ENCODE measurements around the gene SHBG.

The SHBG gene

DNA sequence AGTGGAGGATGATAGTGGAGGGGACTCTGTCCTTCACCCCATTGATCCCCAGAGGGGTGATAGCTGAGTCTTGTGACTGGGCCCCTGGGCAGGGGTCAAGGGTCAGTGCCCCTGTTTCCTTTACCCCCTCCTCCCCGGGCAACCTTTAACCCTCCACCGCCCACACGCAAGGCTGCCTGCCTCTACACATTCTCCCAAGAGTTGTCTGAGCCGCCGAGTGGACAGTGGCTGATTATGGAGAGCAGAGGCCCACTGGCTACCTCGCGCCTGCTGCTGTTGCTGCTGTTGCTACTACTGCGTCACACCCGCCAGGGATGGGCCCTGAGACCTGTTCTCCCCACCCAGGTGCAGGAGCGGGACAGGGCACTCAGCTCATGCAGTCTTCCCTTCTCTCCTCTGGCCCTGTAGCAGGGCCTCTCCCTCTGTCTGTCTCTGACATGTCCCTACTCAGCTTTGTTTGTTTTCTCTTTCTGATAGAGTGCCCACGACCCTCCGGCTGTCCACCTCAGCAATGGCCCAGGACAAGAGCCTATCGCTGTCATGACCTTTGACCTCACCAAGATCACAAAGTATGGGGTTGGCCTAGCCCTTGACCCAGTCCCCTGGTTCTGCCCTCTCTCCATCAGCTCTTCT is at the start of gene SHBG:
TSS of gene SHBG (plus strand) at position 197 of the 633 bp plus-strand sequence. CDS start at position 235, 38 bp downstream.
- H3K9me3 Mint-ChIP-seq, result no peaks in the 10 kb centered on the region
- H3K4me1 Mint-ChIP-seq (ENCODE audit: low read depth), result peaks cover 9% of the 10 kb centered on the region
- H3K27me3 Mint-ChIP-seq (ENCODE audit: low read depth), result no peaks in the 10 kb centered on the region
- no peak within 1 kb of the TSS for H3K27ac Mint-ChIP-seq
- no peak within 1 kb of the TSS for H3K4me3 Mint-ChIP-seq
- H3K36me3 Mint-ChIP-seq (ENCODE audit: low read depth), result peaks cover 2% of the 10 kb centered on the region

DNA sequence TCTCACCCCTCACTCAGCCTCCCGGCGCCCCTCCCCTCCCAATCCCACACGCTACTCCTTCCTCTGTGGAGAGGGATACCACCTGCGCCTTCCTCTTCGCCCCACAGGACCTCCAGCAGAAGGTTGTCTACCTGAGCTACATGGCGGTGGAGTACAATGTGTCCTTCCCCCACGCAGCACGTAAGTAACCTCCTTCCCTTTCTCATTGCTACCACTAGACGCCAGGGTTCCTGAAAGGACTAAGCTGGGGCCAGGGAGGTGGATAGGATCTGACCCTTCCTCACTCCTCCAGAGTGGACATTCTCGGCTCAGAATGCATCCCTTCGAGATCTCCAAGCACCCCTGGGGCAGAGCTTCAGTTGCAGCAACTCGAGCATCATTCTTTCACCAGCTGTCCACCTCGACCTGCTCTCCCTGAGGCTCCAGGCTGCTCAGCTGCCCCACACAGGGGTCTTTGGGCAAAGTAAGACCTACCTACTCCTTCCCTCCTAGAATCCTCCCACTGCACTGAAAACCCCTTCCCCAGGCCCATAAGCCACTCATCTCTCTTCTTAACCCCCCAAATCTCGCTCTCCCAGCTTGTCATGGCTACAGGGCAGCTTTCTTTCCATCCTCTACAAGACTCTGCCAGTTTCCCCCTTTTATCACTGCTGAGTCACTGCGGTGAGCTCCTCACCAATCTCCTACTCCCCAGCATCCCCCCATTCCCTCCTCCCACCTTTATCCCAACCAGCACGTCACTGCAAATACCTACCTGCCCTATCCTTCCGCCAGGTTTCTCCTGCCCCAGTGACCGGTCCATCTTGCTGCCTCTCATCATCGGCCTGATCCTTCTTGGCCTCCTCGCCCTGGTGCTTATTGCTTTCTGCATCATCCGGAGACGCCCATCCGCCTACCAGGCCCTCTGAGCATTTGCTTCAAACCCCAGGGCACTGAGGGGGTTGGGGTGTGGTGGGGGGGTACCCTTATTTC is 49.0 kb upstream of the SHBG start:
- peak overlapping the region; percentile 56 for H3K4me3 Mint-ChIP-seq
- H3K36me3 Mint-ChIP-seq (ENCODE audit: low read depth), result peaks cover 48% of the 10 kb centered on the region
- no peaks in the 10 kb centered on the region for H3K27me3 Mint-ChIP-seq (ENCODE audit: low read depth)
- H3K27ac Mint-ChIP-seq, result peak overlapping the region; percentile 87
- peaks cover 56% of the 10 kb centered on the region for H3K4me1 Mint-ChIP-seq (ENCODE audit: low read depth)
- no peaks in the 10 kb centered on the region for H3K9me3 Mint-ChIP-seq

DNA sequence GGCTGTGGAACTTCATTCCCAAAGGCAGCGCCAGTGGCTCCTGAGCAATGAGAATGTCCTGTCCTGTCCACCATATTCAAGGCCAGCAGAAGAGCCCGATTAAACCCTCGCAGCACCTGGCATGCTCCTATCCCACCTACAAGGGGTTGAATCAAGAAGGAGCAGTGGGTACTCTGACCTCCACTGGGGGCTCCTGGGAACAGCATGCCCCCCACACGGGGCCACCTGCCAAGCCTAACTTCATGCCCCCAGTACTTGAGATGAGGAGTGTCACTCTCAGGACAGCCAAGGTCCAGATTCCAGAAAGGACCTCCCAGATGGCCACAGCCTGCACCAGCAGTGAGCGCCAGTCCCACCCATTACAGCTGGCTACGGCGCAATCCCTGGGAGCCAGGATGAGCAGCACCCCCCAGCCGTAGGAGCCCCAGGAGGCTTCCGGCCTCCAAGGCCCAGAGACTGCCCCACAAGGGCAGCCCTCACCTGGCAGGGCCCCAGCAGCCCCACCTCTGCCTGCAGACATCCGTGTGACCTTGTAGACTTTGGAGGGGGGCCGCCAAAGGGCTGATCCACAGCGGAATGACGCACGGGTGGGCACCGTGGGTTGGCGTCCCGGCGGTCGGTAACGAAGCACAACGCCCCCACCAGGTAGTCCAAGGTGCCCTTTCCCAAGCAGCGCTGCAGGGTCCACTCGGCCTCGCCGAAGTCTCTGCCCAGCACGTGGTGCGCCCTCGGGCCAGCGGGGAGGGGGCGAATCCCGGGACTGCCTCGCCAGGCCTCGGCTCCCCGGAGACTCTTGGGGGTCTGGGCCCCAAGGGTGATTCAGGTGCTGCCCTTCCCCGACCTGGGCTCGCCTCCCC is 47.3 kb upstream of the SHBG start:
- H3K36me3 Mint-ChIP-seq (ENCODE audit: low read depth), result peaks cover 38% of the 10 kb centered on the region
- peak overlapping the region; percentile 62 for H3K27ac Mint-ChIP-seq
- no peaks in the 10 kb centered on the region for H3K27me3 Mint-ChIP-seq (ENCODE audit: low read depth)
- H3K4me3 Mint-ChIP-seq, result peak overlapping the region; percentile 96
- no peaks in the 10 kb centered on the region for H3K9me3 Mint-ChIP-seq
- peaks cover 47% of the 10 kb centered on the region for H3K4me1 Mint-ChIP-seq (ENCODE audit: low read depth)

GRCh38 chr17:7583253-7584109 is 46.5 kb upstream of the SHBG start, which contains the start of gene MPDU1:
Gene MPDU1, plus strand, starts transcription at chr17:7583852. Its CDS starts 11 bp downstream, at chr17:7583863.
- Mint-ChIP-seq H3K27me3 (ENCODE audit: low read depth) (no peaks in the 10 kb centered on the region), H3K36me3 (ENCODE audit: low read depth) (peaks cover 36% of the 10 kb centered on the region), H3K4me3 (peak within 1 kb of the TSS; percentile 96), H3K4me1 (ENCODE audit: low read depth) (peaks cover 41% of the 10 kb centered on the region), H3K27ac (peak within 1 kb of the TSS; percentile 99), H3K9me3 (no peaks in the 10 kb centered on the region)

DNA sequence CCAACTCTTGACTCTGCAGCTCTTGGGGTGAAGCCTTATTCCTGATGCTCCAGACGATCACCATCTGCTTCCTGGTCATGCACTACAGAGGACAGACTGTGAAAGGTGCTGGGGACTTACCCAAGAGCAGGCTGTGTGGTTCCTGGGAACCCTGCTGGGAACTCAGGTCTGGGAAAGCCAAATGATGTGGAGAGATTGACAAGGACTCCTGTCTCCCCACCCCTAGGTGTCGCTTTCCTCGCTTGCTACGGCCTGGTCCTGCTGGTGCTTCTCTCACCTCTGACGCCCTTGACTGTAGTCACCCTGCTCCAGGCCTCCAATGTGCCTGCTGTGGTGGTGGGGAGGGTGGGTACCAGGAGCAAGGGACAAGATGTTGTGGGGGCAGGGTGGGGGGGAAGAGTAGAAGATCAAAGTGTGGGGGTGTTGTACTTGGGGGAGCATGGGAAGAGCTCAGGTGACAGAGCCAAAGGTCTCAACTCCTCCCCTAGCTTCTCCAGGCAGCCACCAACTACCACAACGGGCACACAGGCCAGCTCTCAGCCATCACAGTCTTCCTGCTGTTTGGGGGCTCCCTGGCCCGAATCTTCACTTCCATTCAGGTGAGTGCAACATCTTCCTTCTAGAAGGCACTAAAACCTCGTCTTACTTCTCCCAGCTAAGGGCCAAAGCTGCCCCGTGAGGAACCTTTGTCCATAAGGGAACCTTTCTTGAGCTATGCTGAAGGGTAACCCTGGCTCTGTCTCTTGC is 43.1 kb upstream of the SHBG start:
- Mint-ChIP-seq H3K4me1 (ENCODE audit: low read depth) (peaks cover 19% of the 10 kb centered on the region), H3K36me3 (ENCODE audit: low read depth) (peaks cover 25% of the 10 kb centered on the region), H3K27me3 (ENCODE audit: low read depth) (no peaks in the 10 kb centered on the region), H3K9me3 (no peaks in the 10 kb centered on the region), H3K27ac (no peak overlapping the region), H3K4me3 (no peak overlapping the region)

DNA sequence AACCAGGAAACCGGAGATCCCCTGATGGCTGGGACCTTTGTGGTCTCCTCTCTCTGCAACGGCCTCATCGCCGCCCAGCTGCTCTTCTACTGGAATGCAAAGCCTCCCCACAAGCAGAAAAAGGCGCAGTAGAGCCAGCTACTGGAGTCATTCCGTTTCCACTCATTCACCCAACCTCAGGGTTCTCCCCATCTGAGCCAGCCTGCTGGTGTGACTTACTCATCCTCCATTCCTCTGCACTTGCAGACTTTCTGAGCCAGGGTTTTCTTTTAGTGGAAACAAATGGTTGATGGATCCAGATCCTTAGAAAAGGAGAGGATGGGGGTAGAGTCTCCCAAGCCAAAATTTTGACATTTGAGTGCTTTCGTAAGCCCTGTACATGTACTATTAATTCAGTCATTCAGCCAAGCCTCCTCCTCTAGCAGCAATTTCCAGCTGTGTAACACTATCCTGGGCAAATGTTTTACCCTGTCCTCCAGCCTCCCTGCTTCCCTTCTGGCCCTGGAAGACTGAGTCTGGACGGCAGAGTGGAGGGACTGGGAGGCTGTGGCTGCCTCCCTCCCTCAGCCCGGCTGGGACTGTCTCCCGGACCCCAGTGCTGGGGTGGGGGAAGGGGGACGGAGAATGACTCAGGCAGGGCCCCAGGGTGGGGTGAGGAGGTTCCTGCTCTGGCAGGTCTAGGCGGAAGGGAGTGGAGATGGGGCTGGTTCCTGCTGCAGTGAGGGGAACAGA is 42.3 kb upstream of the SHBG start:
- Mint-ChIP-seq H3K27me3 (ENCODE audit: low read depth) (no peaks in the 10 kb centered on the region), H3K4me3 (no peak overlapping the region), H3K36me3 (ENCODE audit: low read depth) (peaks cover 25% of the 10 kb centered on the region), H3K9me3 (no peaks in the 10 kb centered on the region), H3K4me1 (ENCODE audit: low read depth) (peaks cover 17% of the 10 kb centered on the region), H3K27ac (no peak overlapping the region)

GRCh38 chr17:7588553-7589203 is 41.3 kb upstream of the SHBG start:
- H3K27ac Mint-ChIP-seq, result no peak overlapping the region
- no peak overlapping the region for H3K4me3 Mint-ChIP-seq
- peaks cover 31% of the 10 kb centered on the region for H3K36me3 Mint-ChIP-seq (ENCODE audit: low read depth)
- H3K27me3 Mint-ChIP-seq (ENCODE audit: low read depth), result no peaks in the 10 kb centered on the region
- peaks cover 13% of the 10 kb centered on the region for H3K4me1 Mint-ChIP-seq (ENCODE audit: low read depth)
- no peaks in the 10 kb centered on the region for H3K9me3 Mint-ChIP-seq

- Mint-ChIP-seq H3K27me3 (ENCODE audit: low read depth) (no peaks in the 10 kb centered on the region), H3K9me3 (no peaks in the 10 kb centered on the region), H3K36me3 (ENCODE audit: low read depth) (peaks cover 36% of the 10 kb centered on the region), H3K4me1 (ENCODE audit: low read depth) (peaks cover 12% of the 10 kb centered on the region), H3K27ac (no peak overlapping the region), H3K4me3 (no peak overlapping the region)
These were observed 40.6 kb upstream of the SHBG start for GRCh38 chr17:7589204-7589868.

DNA sequence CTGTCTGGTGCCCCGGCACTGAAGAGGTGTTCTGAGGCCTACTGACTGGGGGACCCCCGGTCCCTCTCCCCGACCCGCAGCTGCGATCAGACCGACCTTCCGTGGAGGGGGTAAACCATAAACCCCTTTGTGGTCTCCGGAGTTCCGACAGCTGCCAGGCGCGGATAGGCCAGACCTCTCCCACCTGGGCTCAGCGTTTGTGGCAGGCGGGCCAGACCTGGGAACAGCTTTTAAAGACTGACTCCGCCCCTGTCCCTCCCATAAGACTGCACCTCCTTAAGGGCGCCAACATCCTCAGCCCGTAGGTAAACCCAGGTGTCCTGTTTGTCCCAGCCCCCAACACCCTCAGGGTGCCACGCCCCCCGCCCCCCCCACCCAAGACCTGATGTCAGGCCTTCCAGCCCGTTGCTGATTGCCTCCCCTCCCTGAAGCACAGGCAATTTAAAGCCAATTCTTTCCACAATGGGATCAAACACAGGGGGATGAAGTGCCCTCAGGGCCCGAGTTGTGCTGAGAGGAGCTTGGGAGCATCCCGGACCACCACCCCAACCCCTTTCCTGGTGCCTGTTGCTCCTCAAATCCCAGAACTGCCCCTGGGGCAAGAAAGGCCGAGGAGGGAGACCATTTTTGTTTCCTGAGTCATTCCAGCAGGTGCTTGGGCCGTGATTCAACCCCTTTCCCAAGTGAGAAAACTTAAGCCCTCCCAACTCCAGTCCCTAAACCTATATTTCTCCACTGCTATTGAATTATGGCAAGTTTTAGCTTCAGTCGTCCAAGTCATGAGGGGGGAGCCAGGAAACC is 39.8 kb upstream of the SHBG start, which contains the start of gene SOX15:
TSS of gene SOX15 (minus strand) at position 204 of the 801 bp plus-strand sequence. CDS start 418 bp downstream, outside the sequence.
- H3K9me3 Mint-ChIP-seq, result no peaks in the 10 kb centered on the region
- H3K27ac Mint-ChIP-seq, result no peak within 1 kb of the TSS
- H3K4me1 Mint-ChIP-seq (ENCODE audit: low read depth), result peaks cover 8% of the 10 kb centered on the region
- H3K4me3 Mint-ChIP-seq, result no peak within 1 kb of the TSS
- H3K27me3 Mint-ChIP-seq (ENCODE audit: low read depth), result no peaks in the 10 kb centered on the region
- peaks cover 38% of the 10 kb centered on the region for H3K36me3 Mint-ChIP-seq (ENCODE audit: low read depth)

DNA sequence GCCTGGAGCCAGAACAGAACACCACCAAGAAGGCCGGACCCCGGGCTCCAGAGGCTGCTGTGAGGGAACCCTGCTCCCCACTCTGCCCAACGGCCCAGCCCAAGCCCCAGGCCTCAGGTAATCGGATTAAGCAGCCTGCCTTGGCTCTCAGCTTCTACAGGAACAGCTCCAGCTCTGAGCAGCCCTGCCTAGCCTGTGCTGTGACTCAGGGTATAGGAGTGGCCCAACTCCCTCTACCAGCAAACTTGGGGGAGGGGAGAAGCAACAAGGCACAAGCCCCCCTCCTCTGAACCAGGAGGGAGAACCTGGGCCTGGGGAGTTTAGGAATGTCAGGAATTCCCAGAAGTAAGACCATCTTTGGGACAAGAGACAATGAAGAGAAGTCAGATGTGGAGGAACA is 39.2 kb upstream of the SHBG start:
- peaks cover 7% of the 10 kb centered on the region for H3K4me1 Mint-ChIP-seq (ENCODE audit: low read depth)
- no peak overlapping the region for H3K4me3 Mint-ChIP-seq
- H3K36me3 Mint-ChIP-seq (ENCODE audit: low read depth), result peaks cover 44% of the 10 kb centered on the region
- no peaks in the 10 kb centered on the region for H3K9me3 Mint-ChIP-seq
- H3K27ac Mint-ChIP-seq, result no peak overlapping the region
- H3K27me3 Mint-ChIP-seq (ENCODE audit: low read depth), result no peaks in the 10 kb centered on the region

- H3K36me3 Mint-ChIP-seq (ENCODE audit: low read depth), result peaks cover 46% of the 10 kb centered on the region
- H3K27ac Mint-ChIP-seq, result no peak overlapping the region
- H3K4me1 Mint-ChIP-seq (ENCODE audit: low read depth), result peaks cover 6% of the 10 kb centered on the region
- no peaks in the 10 kb centered on the region for H3K9me3 Mint-ChIP-seq
- no peak overlapping the region for H3K4me3 Mint-ChIP-seq
- H3K27me3 Mint-ChIP-seq (ENCODE audit: low read depth), result no peaks in the 10 kb centered on the region
These were observed 38.3 kb upstream of the SHBG start for GRCh38 chr17:7591596-7591995.

All from T-helper 1 cell treated with Interleukin-12 subunit alpha and Interleukin-12 subunit beta and Interleukin-4 antibody, amounts not matched to agents 30 μg/mL and 1 μg/mL, for 36 hours (primary cell).